H9 (cell line): ENCODE data around the gene CTNNB1. TPM values are rescaled to one million over a fixed set of nuclear protein-coding genes. Genes with fewer than 3 reads are reported as not detected.

Experiments
- DNase-seq: peaks from one replicate; pipeline ENCODE4 v3.0.0-alpha.2; 2017
- H2AFZ ChIP-seq: one replicate; pipeline ENCODE4 v1.6.1; 2013; ENCODE audit warnings: mild to moderate bottlenecking, low read length, control low read depth, moderate library complexity
- H2AK5ac ChIP-seq: 2 replicates; pipeline ENCODE4 v1.6.1; 2013; ENCODE audit warnings: low read length, control low read depth, mixed read lengths; ENCODE audit not compliant: insufficient read length
- H2BK120ac ChIP-seq: one replicate; pipeline ENCODE4 v1.6.1; 2013; ENCODE audit warnings: low read depth, mild to moderate bottlenecking, low read length, control low read depth, inconsistent platforms; ENCODE audit not compliant: poor library complexity, severe bottlenecking
- H2BK12ac ChIP-seq: 2 replicates; pipeline ENCODE4 v1.6.1; 2013; ENCODE audit warnings: low read length, control low read depth, mixed read lengths, low read depth; ENCODE audit not compliant: insufficient read length
- H2BK15ac ChIP-seq: 2 replicates; pipeline ENCODE4 v1.6.1; 2013; ENCODE audit warnings: low read depth, low read length, control low read depth
- H2BK20ac ChIP-seq: one replicate; pipeline ENCODE4 v1.6.1; 2013; ENCODE audit warnings: low read depth, mild to moderate bottlenecking, low read length, control low read depth, inconsistent platforms; ENCODE audit not compliant: poor library complexity, severe bottlenecking
- H2BK5ac ChIP-seq: 2 replicates; pipeline ENCODE4 v1.6.1; 2013; ENCODE audit warnings: low read length, control low read depth, mixed read lengths; ENCODE audit not compliant: insufficient read length
- H3K14ac ChIP-seq: 2 replicates; pipeline ENCODE4 v1.6.1; 2013; ENCODE audit warnings: low read length, control low read depth; ENCODE audit not compliant: insufficient read depth
- H3K18ac ChIP-seq: 2 replicates; pipeline ENCODE4 v1.6.1; 2013; ENCODE audit warnings: low read depth, mild to moderate bottlenecking, mixed read lengths, low read length, control low read depth; ENCODE audit not compliant: insufficient read length
- H3K23ac ChIP-seq: 2 replicates; pipeline ENCODE4 v1.6.1; 2013; ENCODE audit warnings: low read length, control low read depth, mixed read lengths, low read depth; ENCODE audit not compliant: insufficient read length
- H3K23me2 ChIP-seq: 2 replicates; pipeline ENCODE4 v1.6.1; 2013; ENCODE audit warnings: low read depth, mild to moderate bottlenecking, mixed read lengths, low read length, control low read depth; ENCODE audit not compliant: insufficient read length, poor library complexity, severe bottlenecking
- H3K27ac ChIP-seq: 2 replicates; pipeline ENCODE4 v1.5.1; 2013; ENCODE audit warnings: low read length, control low read depth, mixed read lengths, low read depth; ENCODE audit not compliant: insufficient read length
- H3K27me3 ChIP-seq: 2 replicates; pipeline ENCODE4 v1.6.1; 2013; ENCODE audit warnings: low read length, control low read depth, inconsistent platforms; ENCODE audit not compliant: insufficient read depth
- H3K4ac ChIP-seq: 2 replicates; pipeline ENCODE4 v1.6.1; 2013; ENCODE audit warnings: low read depth, mild to moderate bottlenecking, control low read depth, inconsistent platforms, low read length, moderate library complexity
- H3K4me1 ChIP-seq: 2 replicates; pipeline ENCODE4 v1.6.1; 2013; ENCODE audit warnings: low read length, control low read depth, inconsistent platforms; ENCODE audit not compliant: insufficient read depth
- H3K4me2 ChIP-seq: 2 replicates; pipeline ENCODE4 v1.6.1; 2013; ENCODE audit warnings: low read length, control low read depth, mixed read lengths; ENCODE audit not compliant: insufficient read length, insufficient read depth
- H3K56ac ChIP-seq: 2 replicates; pipeline ENCODE4 v1.6.1; 2013; ENCODE audit warnings: low read depth, mild to moderate bottlenecking, mixed read lengths, low read length, control low read depth; ENCODE audit not compliant: insufficient read length
- H3K79me1 ChIP-seq: 2 replicates; pipeline ENCODE4 v1.6.1; 2013; ENCODE audit warnings: low read depth, mild to moderate bottlenecking, moderate library complexity, low read length, control low read depth, inconsistent platforms; ENCODE audit not compliant: insufficient read depth, poor library complexity, severe bottlenecking
- H3K79me2 ChIP-seq: 2 replicates; pipeline ENCODE4 v1.6.1; 2013; ENCODE audit warnings: low read length, control low read depth, inconsistent platforms; ENCODE audit not compliant: insufficient read depth
- H3K9ac ChIP-seq: 2 replicates; pipeline ENCODE4 v1.6.1; 2013; ENCODE audit warnings: low read length, control low read depth, mixed read lengths; ENCODE audit not compliant: insufficient read length; ENCODE audit errors: extremely low read depth
- H3K9me3 ChIP-seq: one replicate; pipeline ENCODE4 v1.6.1; 2013; ENCODE audit warnings: low read depth, low read length, inconsistent platforms; ENCODE audit not compliant: control insufficient read depth
- H3T11ph ChIP-seq: one replicate; pipeline ENCODE4 v1.6.1; 2013; ENCODE audit warnings: mild to moderate bottlenecking, low read length, control low read depth, inconsistent platforms
- H4K20me1 ChIP-seq: one replicate; pipeline ENCODE4 v1.6.1; 2013; ENCODE audit not compliant: control insufficient read depth, insufficient read length, insufficient read depth
- H4K5ac ChIP-seq: 2 replicates; pipeline ENCODE4 v1.6.1; 2013; ENCODE audit warnings: low read depth, mild to moderate bottlenecking, mixed read lengths, low read length, control low read depth; ENCODE audit not compliant: insufficient read length
- H4K8ac ChIP-seq: replicated peaks from 2 replicates; pipeline ENCODE4 v1.6.1; 2013; ENCODE audit warnings: low read length, control low read depth, mixed read lengths, low read depth; ENCODE audit not compliant: insufficient read length
- H4K91ac ChIP-seq: 2 replicates; pipeline ENCODE4 v1.6.1; 2013; ENCODE audit warnings: low read depth, mild to moderate bottlenecking, moderate library complexity, mixed read lengths, low read length, control low read depth; ENCODE audit not compliant: insufficient read length
- H3K27ac Mint-ChIP-seq, 3 experiments: 2 replicates in 2 of 3; 3 replicates in 1 of 3; pipeline ENCODE4 v1.8.0; 2020 to 2021; ENCODE audit warnings: mixed read lengths in 3 of 3, mild to moderate bottlenecking in 1 of 3, moderate library complexity in 1 of 3
- H3K27me3 Mint-ChIP-seq: 2 replicates; pipeline ENCODE4 v1.8.0; 2021; ENCODE audit warnings: low read depth, mild to moderate bottlenecking, moderate library complexity, mixed read lengths
- H3K36me3 Mint-ChIP-seq, 3 experiments: 2 replicates in 2 of 3; 3 replicates in 1 of 3; pipeline ENCODE4 v1.8.0; 2020 to 2021; ENCODE audit warnings: low read depth in 3 of 3, mixed read lengths in 3 of 3; ENCODE audit not compliant: insufficient read depth in 1 of 3
- H3K4me1 Mint-ChIP-seq, 2 experiments: 2 replicates each; pipeline ENCODE4 v1.8.0; 2020; ENCODE audit warnings: mixed read lengths in 2 of 2
- H3K4me3 Mint-ChIP-seq, 2 experiments: 2 replicates in 1 of 2; 3 replicates in 1 of 2; pipeline ENCODE4 v1.8.0; 2020 to 2021; ENCODE audit warnings: mild to moderate bottlenecking in 2 of 2, mixed read lengths in 2 of 2, moderate library complexity in 1 of 2
- H3K9me3 Mint-ChIP-seq, 2 experiments: 2 replicates in 1 of 2; 3 replicates in 1 of 2; pipeline ENCODE4 v1.8.0; 2020; ENCODE audit warnings: mild to moderate bottlenecking in 2 of 2, mixed read lengths in 2 of 2, moderate library complexity in 1 of 2
- WGBS: extraction: QIAGEN DNeasy Blood & Tissue Kit; methylation state at CpG from one replicate; pipeline ENCODE4 v1.1.7; 2013; ENCODE audit warnings: missing lambda C conversion rate, low lambda C conversion rate, mixed read lengths; ENCODE audit not compliant: insufficient read length; ENCODE audit errors: extremely low coverage; 5-methylcytosine and 5-hydroxymethylcytosine counted together
- total RNA-seq: library from RNA; stranded (reverse); gene quantifications from 2 replicates; pipeline ENCODE4 v1.2.1, GENCODE V29; 2021
- TF ChIP-seq, protein P1 (sequence below): fragments of 200-600 bp; sonication (generic); conservative IDR thresholded peaks from 3 replicates; pipeline ENCODE4 v1.8.0; 2021; ENCODE audit warnings: antibody characterized with exemption, mild to moderate bottlenecking

Gene CTNNB1
- total RNA-seq, 1 experiment from 2014 or later: 500 TPM

DNA sequence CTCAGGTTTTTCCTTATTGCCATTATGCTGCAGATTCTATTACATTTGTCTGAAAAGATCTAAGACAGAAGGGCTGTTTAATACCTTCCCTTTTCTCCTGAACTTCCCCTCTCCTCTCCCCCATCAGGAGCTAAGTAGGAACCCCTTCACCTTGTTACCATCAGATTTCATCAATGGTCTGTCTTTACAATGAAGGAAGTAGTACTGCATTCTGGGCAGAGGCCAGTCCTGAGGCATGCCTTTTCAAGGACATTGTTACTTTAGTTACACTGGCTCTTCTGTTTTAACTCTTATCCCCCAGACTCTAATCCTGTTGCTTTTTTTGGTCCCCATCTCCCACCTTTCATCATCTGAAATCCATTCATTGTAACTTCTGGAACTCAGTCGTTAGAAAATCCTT lies 8.1 kb downstream of the CTNNB1 start:
- H3K4me1 Mint-ChIP-seq: peaks cover 76 to 77% of the 10 kb centered on the region in 2 experiments
- Histone ChIP-seq H4K8ac (no peak overlapping the region), H3K23ac (no peak overlapping the region)

More for the DNA sequence above, 8.1 kb downstream of the CTNNB1 start:
- Histone ChIP-seq H3K79me2 (peaks cover 84% of the 10 kb centered on the region), H3K4ac (no peak overlapping the region), H2BK20ac (no peak overlapping the region), H4K5ac (no peak overlapping the region), H2BK120ac (no peak overlapping the region), H3T11ph (no peak overlapping the region), H3K27ac (no peak overlapping the region), H2BK12ac (no peak overlapping the region), H2AFZ (no peak overlapping the region), H3K18ac (no peak overlapping the region), H2BK15ac (no peak overlapping the region), H3K56ac (no peak overlapping the region), H4K20me1 (no peaks in the 10 kb centered on the region), H3K14ac (no peak overlapping the region), H2AK5ac (no peak overlapping the region), H3K9ac (no peak overlapping the region), H2BK5ac (no peak overlapping the region), H3K4me1 (peaks cover 1% of the 10 kb centered on the region; the same call in 1 of the 2 replicates), H3K27me3 (no peaks in the 10 kb centered on the region), H4K91ac (no peak overlapping the region), H3K23me2 (peaks cover 3% of the 10 kb centered on the region), H3K79me1 (peaks cover 9% of the 10 kb centered on the region), H3K4me2 (no peak overlapping the region), H3K9me3 (no peaks in the 10 kb centered on the region)
- Mint-ChIP-seq H3K9me3 (no peaks in the 10 kb centered on the region), H3K27me3 (no peaks in the 10 kb centered on the region), H3K4me3 (no peak overlapping the region), H3K36me3 (peaks cover 5 to 17% (median 11%) of the 10 kb centered on the region in 3 experiments), H3K27ac (0 out of 7 replicates have a peak overlapping the region, but pooled peaks of 1 of the 3 experiments have one; percentile 5)
- TF ChIP-seq, protein P1, sequence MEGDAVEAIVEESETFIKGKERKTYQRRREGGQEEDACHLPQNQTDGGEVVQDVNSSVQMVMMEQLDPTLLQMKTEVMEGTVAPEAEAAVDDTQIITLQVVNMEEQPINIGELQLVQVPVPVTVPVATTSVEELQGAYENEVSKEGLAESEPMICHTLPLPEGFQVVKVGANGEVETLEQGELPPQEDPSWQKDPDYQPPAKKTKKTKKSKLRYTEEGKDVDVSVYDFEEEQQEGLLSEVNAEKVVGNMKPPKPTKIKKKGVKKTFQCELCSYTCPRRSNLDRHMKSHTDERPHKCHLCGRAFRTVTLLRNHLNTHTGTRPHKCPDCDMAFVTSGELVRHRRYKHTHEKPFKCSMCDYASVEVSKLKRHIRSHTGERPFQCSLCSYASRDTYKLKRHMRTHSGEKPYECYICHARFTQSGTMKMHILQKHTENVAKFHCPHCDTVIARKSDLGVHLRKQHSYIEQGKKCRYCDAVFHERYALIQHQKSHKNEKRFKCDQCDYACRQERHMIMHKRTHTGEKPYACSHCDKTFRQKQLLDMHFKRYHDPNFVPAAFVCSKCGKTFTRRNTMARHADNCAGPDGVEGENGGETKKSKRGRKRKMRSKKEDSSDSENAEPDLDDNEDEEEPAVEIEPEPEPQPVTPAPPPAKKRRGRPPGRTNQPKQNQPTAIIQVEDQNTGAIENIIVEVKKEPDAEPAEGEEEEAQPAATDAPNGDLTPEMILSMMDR: no peak
- no CpG with 5 or more reads among the region's 1 CpG for WGBS
- DNase-seq: no peak
